ENCODE data around the gene U2AF1L4.

DNA sequence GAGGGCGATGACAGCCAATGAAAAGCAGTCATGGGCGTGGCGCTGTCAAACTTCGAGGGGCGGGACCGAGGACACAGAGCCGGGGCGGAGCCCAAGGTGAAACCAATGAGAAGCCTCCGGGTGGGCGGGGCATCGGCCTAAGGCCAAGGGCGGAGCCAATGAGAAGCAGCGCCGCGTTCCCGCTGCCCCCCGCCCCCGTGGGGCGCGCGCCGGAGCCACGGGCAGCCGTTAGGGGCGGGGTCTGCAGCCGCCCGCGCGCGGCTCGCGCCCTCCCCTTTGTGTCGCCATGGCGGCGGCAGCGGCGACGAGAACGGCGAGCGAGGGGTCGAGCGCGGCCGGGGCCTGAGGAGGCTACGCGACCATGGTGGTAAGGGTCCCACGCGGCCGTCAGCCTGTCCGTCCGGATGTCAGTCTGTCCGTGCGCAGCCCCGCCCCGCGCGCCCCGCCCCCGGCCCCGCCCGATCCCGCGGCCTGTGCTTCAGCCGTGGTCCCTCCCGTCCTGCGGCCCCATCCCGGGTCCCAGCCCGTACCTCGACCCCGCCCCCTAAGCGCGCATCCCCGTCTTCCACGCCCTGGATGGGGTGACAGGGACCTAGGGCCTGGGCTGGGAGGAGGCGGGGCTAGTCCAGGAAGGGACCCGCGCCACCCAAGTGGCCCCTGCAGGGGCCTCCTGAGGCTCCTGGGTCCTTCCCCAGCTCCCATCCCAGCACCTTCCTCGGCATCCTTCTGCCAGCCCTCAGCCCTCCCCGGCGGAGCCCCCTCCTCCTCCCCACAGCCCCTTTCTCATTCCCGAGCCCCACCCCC is 30.3 kb upstream of the U2AF1L4 start, which contains the start of gene ARHGAP33:
- TF ChIP-seq EGR1 (IDR thresholded peaks at IDR 0.05) (no peak), EP300 (IDR thresholded peaks at IDR 0.05; ENCODE audit: borderline replicate concordance) (no peak), REST (IDR thresholded peaks at IDR 0.05; ENCODE audit: low read depth) (no peak), TEAD4 (IDR thresholded peaks at IDR 0.05) (no peak), ZBTB7A (IDR thresholded peaks at IDR 0.05; ENCODE audit: low read depth) (no peak), TAF1 (IDR thresholded peaks at IDR 0.05; ENCODE audit: low read depth) (no peak), USF1 (IDR thresholded peaks at IDR 0.05) (no peak), CEBPB (IDR thresholded peaks at IDR 0.05) (no peak), YY1 (IDR thresholded peaks at IDR 0.05; ENCODE audit: low read depth) (peak; percentile 76), TCF12 (IDR thresholded peaks at IDR 0.05; ENCODE audit: low read depth) (no peak), RAD21 (IDR thresholded peaks at IDR 0.05; ENCODE audit: low read depth) (no peak)
- TF ChIP-seq, protein P1, sequence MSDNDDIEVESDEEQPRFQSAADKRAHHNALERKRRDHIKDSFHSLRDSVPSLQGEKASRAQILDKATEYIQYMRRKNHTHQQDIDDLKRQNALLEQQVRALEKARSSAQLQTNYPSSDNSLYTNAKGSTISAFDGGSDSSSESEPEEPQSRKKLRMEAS (IDR thresholded peaks at IDR 0.05): no peak
